Neural crest cell (in vitro differentiated cells): ENCODE data around the gene PADI4. TPM values are rescaled to one million over a fixed set of nuclear protein-coding genes. Genes with fewer than 3 reads are reported as not detected.

Experiments
- DNase-seq: peaks from one replicate; pipeline ENCODE4 v3.0.0; 2021; ENCODE audit warnings: low read depth, mixed read lengths, low spot score
- H3K27ac Mint-ChIP-seq: one replicate; pipeline ENCODE4 v1.8.0; 2021; ENCODE audit warnings: mild to moderate bottlenecking, mixed read lengths; ENCODE audit not compliant: unreplicated experiment
- H3K27me3 Mint-ChIP-seq: 2 replicates; pipeline ENCODE4 v1.8.0; 2021; ENCODE audit warnings: low read depth, mild to moderate bottlenecking, mixed read lengths
- H3K36me3 Mint-ChIP-seq: 2 replicates; pipeline ENCODE4 v1.8.0; 2021; ENCODE audit warnings: low read depth, mild to moderate bottlenecking, mixed read lengths
- H3K4me1 Mint-ChIP-seq: 2 replicates; pipeline ENCODE4 v1.8.0; 2021; ENCODE audit warnings: mixed read lengths
- H3K4me3 Mint-ChIP-seq: one replicate; pipeline ENCODE4 v1.8.0; 2021; ENCODE audit warnings: mild to moderate bottlenecking, mixed read lengths
- H3K9me3 Mint-ChIP-seq: 2 replicates; pipeline ENCODE4 v1.8.0; 2021; ENCODE audit warnings: mixed read lengths
- total RNA-seq: library from RNA; stranded (reverse); gene quantifications from 2 replicates; pipeline ENCODE4 v1.2.1, GENCODE V29; 2021
- TF ChIP-seq, protein P1 (sequence below): fragments of 200-600 bp; sonication (generic); conservative IDR thresholded peaks from 2 replicates; pipeline ENCODE4 v1.5.0; 2021; ENCODE audit warnings: antibody characterized with exemption, mild to moderate bottlenecking

Gene PADI4
- total RNA-seq, 1 donor from 2014 or later = not detected

DNA sequence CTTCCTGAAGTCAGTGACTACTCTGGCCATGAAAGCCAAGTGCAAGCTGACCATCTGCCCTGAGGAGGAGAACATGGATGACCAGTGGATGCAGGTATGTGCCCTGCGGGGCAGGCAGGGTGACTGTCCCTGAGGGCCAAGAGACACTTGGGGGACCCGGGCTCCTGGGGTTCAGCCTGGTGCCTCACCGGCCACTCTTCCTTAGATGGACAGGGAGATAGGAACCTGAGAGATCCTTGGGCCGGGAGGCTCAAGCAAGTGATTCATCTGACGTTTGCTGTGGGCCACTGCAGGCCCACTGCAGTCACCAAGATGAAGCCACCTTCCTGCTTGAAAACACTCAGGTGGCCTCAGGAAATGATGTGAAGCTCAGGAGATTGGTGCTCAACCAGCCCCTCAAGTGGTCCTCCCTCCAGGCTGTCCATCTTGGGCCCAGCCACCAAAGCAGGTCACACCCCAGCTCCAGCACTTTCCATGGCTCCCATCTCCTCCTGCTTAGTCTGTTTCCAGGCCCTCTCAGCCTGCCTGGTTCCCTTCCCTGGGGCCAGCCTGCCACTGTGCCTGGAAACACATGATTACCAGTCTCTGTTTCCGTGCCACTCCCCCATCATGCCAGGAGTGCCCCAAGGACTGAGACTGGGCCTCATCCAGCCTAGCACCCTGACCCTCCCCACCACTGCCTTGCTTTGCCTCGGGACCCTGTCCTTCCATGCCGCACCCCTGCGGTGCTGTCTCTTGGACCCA, 38.2 kb downstream of the PADI4 start:
- Mint-ChIP-seq H3K4me3 (no peak overlapping the region), H3K27me3 (no peaks in the 10 kb centered on the region), H3K9me3 (peaks cover 8% of the 10 kb centered on the region), H3K4me1 (no peaks in the 10 kb centered on the region), H3K27ac (no peak overlapping the region), H3K36me3 (peaks cover 4% of the 10 kb centered on the region)
- TF ChIP-seq, protein P1, sequence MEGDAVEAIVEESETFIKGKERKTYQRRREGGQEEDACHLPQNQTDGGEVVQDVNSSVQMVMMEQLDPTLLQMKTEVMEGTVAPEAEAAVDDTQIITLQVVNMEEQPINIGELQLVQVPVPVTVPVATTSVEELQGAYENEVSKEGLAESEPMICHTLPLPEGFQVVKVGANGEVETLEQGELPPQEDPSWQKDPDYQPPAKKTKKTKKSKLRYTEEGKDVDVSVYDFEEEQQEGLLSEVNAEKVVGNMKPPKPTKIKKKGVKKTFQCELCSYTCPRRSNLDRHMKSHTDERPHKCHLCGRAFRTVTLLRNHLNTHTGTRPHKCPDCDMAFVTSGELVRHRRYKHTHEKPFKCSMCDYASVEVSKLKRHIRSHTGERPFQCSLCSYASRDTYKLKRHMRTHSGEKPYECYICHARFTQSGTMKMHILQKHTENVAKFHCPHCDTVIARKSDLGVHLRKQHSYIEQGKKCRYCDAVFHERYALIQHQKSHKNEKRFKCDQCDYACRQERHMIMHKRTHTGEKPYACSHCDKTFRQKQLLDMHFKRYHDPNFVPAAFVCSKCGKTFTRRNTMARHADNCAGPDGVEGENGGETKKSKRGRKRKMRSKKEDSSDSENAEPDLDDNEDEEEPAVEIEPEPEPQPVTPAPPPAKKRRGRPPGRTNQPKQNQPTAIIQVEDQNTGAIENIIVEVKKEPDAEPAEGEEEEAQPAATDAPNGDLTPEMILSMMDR = no peak
- no peak for DNase-seq

DNA sequence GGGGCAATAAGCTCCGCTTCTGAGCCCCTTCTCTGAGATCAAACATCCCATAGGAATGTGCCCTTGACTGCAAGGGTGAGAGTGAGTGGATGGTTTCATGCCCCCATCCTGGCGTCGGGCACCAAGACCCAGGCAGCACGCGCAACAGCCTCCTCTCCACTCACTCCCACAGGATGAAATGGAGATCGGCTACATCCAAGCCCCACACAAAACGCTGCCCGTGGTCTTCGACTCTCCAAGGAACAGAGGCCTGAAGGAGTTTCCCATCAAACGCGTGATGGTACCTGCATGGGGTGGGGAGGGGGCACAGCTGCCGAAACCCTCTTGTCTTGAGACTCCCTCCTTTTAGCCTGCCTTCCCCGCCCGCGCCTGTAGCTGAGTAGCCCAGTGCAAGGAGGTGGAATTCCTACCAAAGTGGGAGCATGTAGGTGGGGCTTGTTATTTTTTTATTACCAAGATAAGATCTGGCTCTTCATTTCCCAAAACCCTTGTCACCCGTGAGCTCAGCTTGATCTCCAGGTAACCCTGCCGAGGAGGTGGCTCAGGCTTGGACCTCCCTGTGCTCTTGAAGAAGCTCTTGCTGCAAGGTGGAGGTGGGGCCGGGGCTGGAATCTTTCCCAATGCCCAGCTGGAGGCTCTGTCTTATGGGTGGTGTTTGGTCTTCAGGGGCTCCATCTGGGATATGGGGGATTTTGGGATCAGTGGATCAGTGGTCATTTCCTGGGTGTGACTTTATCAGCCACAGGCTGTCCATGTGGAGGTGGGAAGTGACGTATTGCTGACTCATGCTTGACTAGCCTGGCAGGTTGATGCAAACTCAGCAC, 40.0 kb downstream of the PADI4 start:
- Mint-ChIP-seq H3K27me3 (peaks cover 12% of the 10 kb centered on the region), H3K36me3 (peaks cover 4% of the 10 kb centered on the region), H3K27ac (no peak overlapping the region), H3K4me1 (no peaks in the 10 kb centered on the region), H3K9me3 (peaks cover 8% of the 10 kb centered on the region), H3K4me3 (no peak overlapping the region)
- DNase-seq = no peak
- TF ChIP-seq, protein P1 = no peak

DNA sequence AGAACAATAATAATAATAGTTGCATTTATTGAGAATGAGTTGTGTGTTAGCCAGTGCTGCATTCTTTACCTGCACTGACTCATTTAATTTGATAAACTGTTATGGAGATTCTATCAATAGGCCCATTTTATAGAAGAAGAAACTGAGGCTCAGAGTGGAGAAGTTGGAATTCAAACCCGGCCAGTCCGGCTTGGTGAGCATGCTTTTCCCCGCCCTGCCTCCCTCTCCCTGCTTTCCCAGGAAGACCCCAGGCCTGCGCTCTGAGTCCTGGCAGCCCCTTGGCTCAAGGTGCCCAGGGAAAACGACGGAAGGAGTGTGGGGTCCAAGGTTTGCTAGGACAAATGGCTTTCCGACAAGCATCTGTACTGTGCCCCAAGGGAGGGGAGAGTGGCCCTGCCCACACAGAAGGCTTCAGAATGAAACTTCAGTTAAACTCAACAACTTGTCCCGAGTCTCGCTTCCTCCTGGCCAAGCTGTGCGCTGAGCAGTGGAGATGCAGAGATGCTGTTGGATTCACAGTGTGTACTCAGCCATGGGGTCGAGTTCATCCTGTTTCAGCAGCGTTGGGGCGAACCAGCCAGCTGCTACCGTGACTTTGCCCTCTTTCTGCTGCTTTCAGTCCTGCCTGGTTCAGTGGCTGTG, 40.7 kb downstream of the PADI4 start:
- no peaks in the 10 kb centered on the region for H3K4me1 Mint-ChIP-seq
- H3K27ac Mint-ChIP-seq = no peak overlapping the region
- no peak for DNase-seq
- peaks cover 4% of the 10 kb centered on the region for H3K36me3 Mint-ChIP-seq
- peaks cover 13% of the 10 kb centered on the region for H3K27me3 Mint-ChIP-seq
- no peak overlapping the region for H3K4me3 Mint-ChIP-seq
- H3K9me3 Mint-ChIP-seq = peaks cover 4% of the 10 kb centered on the region
- TF ChIP-seq, protein P1 = no peak

DNA sequence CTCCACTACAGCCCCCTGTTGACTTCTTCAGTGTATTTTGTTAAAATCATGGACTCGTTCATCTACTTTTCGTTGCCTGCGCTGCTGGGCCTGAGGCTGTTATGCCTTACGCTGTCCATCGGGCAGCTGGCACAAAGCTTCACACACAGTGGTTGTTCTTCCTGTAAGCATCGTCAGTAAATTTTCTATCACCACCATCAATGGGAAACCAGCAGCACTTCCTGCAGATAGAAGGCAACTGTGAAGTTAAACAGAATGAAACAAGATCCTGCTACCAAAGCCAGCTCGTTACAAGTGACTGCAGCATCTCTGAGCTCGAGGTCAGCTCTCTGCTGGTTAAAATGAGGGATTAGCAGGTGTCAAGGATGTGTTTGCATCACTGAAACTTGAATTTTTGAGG, 42.1 kb downstream of the PADI4 start:
- Mint-ChIP-seq H3K27ac (no peak overlapping the region), H3K36me3 (no peaks in the 10 kb centered on the region), H3K27me3 (peaks cover 13% of the 10 kb centered on the region), H3K4me1 (no peaks in the 10 kb centered on the region), H3K9me3 (no peaks in the 10 kb centered on the region), H3K4me3 (no peak overlapping the region)
- no peak for DNase-seq
- TF ChIP-seq, protein P1 = no peak

DNA sequence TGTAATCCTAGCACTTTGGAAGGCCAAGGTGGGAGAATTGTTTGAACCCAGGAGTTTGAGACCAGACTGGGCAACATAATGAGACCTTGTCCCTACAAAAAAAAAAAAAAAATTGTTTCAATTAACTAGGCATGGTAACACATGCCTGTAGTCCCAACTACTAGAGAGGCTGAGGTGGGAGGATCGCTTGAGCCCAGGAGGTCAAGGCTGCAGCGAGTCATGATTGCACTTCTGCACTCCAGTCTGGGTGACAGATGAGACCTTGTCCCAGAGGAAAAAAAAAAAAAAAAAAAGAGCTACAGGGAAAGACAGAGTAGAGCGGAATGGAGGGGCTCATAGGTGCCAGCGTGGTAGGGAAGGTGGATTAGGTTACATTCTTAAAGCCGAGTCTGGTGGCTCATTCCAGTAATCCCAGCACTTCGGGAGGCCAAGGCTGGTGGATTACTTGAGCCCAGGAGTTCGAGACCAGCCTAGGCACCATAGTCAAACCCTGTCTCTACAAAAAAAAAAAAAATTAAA, 43.0 kb downstream of the PADI4 start:
- Mint-ChIP-seq H3K4me1 (no peaks in the 10 kb centered on the region), H3K27me3 (peaks cover 13% of the 10 kb centered on the region), H3K27ac (no peak overlapping the region), H3K4me3 (no peak overlapping the region), H3K9me3 (no peaks in the 10 kb centered on the region), H3K36me3 (no peaks in the 10 kb centered on the region)
- DNase-seq = no peak
- TF ChIP-seq, protein P1 = no peak
